ENCODE measurements around the gene LRRC28.

Gene LRRC28

GRCh38 chr15:99361545-99362185 is 110.4 kb downstream of the LRRC28 start:
- no peak for TF ChIP-seq GATA2 (IDR thresholded peaks at IDR 0.05; ENCODE audit: low read depth, low read length)

DNA sequence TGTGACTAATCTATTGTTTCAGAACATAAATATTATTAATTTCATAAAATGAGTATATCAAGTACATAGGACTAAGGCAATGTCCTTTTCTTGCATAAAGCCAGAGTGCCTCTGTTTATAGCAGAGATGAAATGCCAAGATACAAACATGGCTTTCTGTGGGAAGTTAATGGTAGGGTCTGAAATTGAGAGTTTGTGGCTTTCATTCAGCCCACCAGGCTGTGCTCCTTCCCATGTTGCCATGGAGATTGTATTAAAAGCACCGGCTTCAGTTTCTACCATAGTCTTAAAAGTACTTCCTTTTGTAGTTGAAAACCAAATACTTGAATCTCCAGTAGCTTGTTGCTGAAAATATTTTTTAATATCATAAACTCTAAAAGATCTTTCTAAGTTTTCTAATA is 114.0 kb downstream of the LRRC28 start:
- TF ChIP-seq GATA2 (IDR thresholded peaks at IDR 0.05; ENCODE audit: low read depth, low read length) (no peak), GATA3 (IDR thresholded peaks at IDR 0.05; ENCODE audit: low read depth, low read length) (no peak)

DNA sequence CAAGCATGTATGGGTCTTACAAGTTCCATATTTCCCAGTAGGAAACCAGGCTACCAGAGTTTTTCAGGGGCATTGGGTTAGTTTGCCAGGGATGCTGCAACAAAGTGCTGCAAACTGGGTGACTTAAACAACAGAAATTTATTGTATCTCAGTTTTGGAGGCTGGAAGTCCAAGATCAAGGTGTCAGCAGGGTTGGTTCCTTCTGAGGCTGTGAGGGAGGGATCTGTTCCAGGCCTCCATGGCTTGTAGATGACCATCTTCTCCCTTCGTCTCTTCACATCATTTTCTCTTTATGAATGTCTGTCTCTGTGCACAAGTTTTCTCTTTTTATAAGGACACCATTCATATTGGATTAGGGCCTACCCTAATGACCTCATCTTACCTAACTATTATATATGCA is 114.7 kb downstream of the LRRC28 start:
- TF ChIP-seq GATA3 (IDR thresholded peaks at IDR 0.05; ENCODE audit: low read depth, low read length) (no peak), GATA2 (IDR thresholded peaks at IDR 0.05; ENCODE audit: low read depth, low read length) (no peak)

DNA sequence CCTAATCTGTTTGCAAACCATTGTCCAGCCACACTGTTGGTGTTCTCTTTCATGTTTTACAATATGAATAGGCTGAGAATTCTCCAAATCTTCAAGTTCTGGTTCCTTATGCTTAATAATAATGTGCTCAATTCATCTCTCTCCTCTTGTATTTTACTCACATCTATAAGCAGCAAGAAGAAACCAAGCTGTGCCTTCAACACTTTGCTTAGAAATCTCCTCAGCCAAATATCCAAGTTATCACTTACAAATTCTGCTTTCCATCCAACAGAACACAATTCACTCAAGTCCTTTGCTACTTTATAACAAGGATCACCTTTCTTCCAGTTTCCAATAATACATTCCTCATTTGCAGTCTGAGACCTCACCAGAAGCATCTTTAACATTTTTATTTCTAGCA is 117.5 kb downstream of the LRRC28 start:
- TF ChIP-seq GATA3 (IDR thresholded peaks at IDR 0.05; ENCODE audit: low read depth, low read length) = no peak
- TF ChIP-seq GATA2 (IDR thresholded peaks at IDR 0.05; ENCODE audit: low read depth, low read length) = no peak

DNA sequence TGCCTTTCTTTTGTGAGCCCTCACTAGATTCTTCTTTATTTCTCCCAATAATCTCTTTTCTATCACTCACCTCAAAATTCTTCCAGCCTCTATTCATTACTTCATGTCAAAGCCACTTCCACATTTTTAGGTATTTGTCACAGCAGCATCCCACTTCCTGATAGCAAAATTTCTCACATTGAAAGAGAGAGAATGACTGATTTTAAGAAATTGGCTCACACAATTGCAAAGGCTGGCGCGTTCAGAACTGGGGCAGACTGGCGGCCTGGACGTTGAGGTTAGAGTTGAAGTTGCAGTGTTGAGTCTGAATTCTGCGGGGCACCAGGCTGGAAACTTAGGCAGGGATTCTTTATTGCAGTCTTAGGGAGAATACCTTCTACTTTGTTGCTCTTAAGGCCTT is 117.9 kb downstream of the LRRC28 start:
- TF ChIP-seq GATA2 (IDR thresholded peaks at IDR 0.05; ENCODE audit: low read depth, low read length) (no peak), GATA3 (IDR thresholded peaks at IDR 0.05; ENCODE audit: low read depth, low read length) (no peak)

DNA sequence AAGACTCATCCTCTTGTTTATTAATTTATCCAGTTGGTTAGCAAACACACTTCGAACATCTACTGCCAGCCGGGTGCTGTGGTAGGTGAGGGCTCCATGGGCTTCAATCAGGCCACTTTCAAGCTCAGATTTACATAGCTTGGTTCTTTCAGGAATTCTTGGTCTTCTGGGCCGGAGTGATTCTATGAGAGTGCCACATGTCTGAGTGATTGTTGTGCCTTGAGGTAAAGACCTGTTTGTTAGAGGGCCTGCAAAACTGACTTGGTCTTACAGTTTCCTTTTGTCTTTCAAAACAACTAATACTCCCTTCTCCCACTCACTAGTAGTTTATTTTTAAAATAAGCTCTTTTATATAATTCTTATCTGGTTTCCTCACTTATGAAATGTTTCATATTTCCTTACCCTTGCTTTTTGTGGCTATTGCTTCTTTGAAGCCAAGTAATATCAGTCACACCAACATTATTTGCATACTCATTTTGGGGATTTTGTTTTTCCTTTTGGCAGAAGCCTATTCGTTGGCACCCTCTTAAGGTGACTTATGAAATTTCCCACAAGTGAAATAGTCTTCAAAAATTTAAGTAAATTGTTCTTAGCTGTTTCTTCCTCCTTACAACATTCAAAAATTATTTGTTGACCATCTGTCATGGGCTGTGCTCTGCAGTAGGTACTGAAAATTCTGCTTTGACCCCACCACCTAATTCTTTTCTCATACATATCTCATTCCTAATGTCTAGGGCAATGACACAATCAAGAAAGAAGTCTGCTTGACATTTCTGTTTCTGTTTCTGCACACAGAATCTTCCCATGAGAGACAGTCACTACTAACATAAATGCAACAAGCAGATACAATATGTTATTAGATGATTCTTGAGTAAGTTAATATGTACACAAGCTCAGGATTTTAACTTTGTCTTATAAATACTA is 120.2 kb downstream of the LRRC28 start:
- TF ChIP-seq GATA2 (IDR thresholded peaks at IDR 0.05; ENCODE audit: low read depth, low read length) (no peak), GATA3 (IDR thresholded peaks at IDR 0.05; ENCODE audit: low read depth, low read length) (no peak)

GRCh38 chr15:99385005-99385669 is 133.9 kb downstream of the LRRC28 start:
- TF ChIP-seq GATA2 (IDR thresholded peaks at IDR 0.05; ENCODE audit: low read depth, low read length) = no peak
- no peak for TF ChIP-seq GATA3 (IDR thresholded peaks at IDR 0.05; ENCODE audit: low read depth, low read length)

GRCh38 chr15:99385865-99386264 is 134.6 kb downstream of the LRRC28 start:
- no peak for TF ChIP-seq GATA2 (IDR thresholded peaks at IDR 0.05; ENCODE audit: low read depth, low read length)
- no peak for TF ChIP-seq GATA3 (IDR thresholded peaks at IDR 0.05; ENCODE audit: low read depth, low read length)

DNA sequence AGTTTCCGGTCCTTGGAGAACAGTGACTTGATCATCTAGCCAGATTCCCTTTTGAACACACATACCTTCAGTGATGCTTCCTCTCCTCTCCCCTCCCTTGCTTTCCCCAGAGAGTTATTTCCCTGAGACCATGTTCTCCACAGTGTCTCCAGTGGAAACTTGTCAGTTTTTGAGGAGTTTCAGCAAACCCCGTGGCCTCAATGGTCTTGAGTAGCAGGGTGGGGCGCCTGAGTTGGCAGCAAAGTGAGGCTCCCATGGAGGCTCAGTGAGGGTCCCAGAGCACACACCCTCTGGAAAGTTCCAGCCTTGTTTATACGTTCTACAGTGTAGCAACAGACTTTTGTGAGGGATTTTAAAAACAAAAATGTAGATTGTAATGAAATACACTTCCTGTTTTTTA is 135.1 kb downstream of the LRRC28 start:
- no peak for TF ChIP-seq GATA2 (IDR thresholded peaks at IDR 0.05; ENCODE audit: low read depth, low read length)
- TF ChIP-seq GATA3 (IDR thresholded peaks at IDR 0.05; ENCODE audit: low read depth, low read length) = no peak

- TF ChIP-seq GATA2 (IDR thresholded peaks at IDR 0.05; ENCODE audit: low read depth, low read length) (no peak), GATA3 (IDR thresholded peaks at IDR 0.05; ENCODE audit: low read depth, low read length) (no peak)
Measured at GRCh38 chr15:99387421-99388168, 136.3 kb downstream of the LRRC28 start.

DNA sequence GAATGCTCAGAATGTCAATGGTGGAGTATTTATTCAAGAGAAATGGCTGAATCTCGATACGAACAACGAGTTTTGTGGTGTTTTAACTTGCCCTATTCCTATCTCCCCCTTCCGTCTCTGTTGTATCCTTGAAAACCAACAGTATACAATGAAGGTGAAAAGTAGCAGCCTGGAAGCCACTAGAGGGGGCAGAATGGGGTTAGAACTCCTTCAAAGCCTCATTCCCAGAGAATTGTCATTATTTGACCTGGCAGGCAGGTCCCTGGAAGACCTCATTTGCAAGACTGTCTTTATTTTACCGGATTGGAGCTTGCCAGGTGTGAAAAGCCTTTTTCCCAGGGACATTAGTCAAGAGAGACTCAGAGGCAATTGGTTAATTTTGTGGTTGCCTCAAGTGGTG is 139.4 kb downstream of the LRRC28 start:
- TF ChIP-seq GATA3 (IDR thresholded peaks at IDR 0.05; ENCODE audit: low read depth, low read length) = no peak
- TF ChIP-seq GATA2 (IDR thresholded peaks at IDR 0.05; ENCODE audit: low read depth, low read length) = no peak

GRCh38 chr15:99393641-99394040 is 142.4 kb downstream of the LRRC28 start:
- TF ChIP-seq GATA3 (IDR thresholded peaks at IDR 0.05; ENCODE audit: low read depth, low read length) = no peak
- no peak for TF ChIP-seq GATA2 (IDR thresholded peaks at IDR 0.05; ENCODE audit: low read depth, low read length)

DNA sequence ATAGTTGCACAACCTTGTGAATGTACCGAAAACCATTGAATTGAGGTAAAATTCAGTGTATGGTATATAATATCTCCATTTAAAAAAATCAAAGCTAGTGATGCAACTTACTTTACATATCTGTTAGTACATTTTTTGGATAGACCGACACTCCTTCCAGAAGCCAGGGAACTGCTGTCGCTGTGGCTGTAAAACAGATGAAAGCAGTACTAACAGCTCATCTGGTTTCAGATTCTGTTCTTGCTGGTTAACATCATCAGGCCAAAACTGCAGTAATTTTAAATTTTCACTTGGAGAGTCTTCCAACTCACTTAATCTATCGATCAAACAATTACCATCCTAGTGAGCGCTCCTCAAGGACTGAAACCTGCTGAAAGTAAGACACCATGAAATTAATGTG is 145.1 kb downstream of the LRRC28 start:
- TF ChIP-seq GATA2 (IDR thresholded peaks at IDR 0.05; ENCODE audit: low read depth, low read length) (no peak), GATA3 (IDR thresholded peaks at IDR 0.05; ENCODE audit: low read depth, low read length) (no peak)

DNA sequence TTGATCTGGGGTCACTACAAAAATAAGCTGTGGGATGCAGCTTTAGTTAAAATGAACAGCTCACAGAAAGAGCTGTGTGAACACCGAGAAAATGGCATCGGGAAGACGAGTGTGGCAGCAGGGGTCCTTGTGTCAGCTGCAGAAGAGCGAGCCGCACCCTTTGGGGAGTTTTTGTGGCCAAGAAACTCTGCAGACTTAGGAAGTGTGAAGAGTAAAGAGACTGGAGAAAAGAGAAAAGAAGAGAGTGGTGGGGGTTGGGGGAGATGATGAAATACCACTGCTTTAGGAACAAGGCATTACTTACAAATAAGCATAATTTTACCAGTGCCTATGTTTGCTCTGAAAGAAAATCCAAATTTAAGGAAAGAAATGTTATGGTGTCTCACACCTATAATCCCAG is 147.8 kb downstream of the LRRC28 start:
- TF ChIP-seq GATA3 (IDR thresholded peaks at IDR 0.05; ENCODE audit: low read depth, low read length) (no peak), GATA2 (IDR thresholded peaks at IDR 0.05; ENCODE audit: low read depth, low read length) (no peak)

Data from SH-SY5Y (cell line).